ENCODE results near the gene FOXO3.
"Not testable (repeated sequence)": the region's sequence is repeated elsewhere in the genome, so short reads cannot be mapped to it uniquely, and the experiment has no call there.

Gene FOXO3

GRCh38 chr6:108660251-108660650, 99.5 kb downstream of the FOXO3 start:
- TF ChIP-seq CTCF (IDR thresholded peaks at IDR 0.05; ENCODE audit: extremely low read depth, missing control alignments) = no peak
- DNase-seq (ENCODE audit: low spot score) = no peak

GRCh38 chr6:108661430-108661829, 100.7 kb downstream of the FOXO3 start:
- TF ChIP-seq CTCF (IDR thresholded peaks at IDR 0.05; ENCODE audit: extremely low read depth, missing control alignments) = no peak
- no peak for DNase-seq (ENCODE audit: low spot score)

DNA sequence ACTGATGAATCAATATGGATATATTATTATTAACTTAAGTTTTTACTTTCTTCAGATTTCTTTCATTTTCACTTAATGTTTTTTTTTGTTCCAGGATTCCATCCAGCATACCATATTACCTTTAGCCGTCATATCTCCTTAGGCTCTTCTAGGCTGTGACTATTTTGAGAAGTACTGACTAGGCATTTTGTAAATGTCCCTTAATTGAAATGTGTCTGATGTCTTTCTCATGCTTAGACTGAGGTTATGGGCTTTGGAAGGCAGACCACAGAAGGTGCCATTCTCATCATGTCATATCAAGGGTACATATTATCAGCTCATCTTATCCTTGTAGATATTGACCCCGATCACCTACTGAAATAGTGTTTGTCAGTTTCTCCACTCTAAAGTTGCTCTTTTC, 101.3 kb downstream of the FOXO3 start:
- no peak for TF ChIP-seq CTCF (IDR thresholded peaks at IDR 0.05; ENCODE audit: extremely low read depth, missing control alignments)
- no peak for DNase-seq (ENCODE audit: low spot score)

- no peak for TF ChIP-seq CTCF (IDR thresholded peaks at IDR 0.05; ENCODE audit: extremely low read depth, missing control alignments)
- no peak for DNase-seq (ENCODE audit: low spot score)
Measured at GRCh38 chr6:108662702-108663101, 102.0 kb downstream of the FOXO3 start.

- DNase-seq (ENCODE audit: low spot score) = not testable (repeated sequence)
Measured at GRCh38 chr6:108663494-108664064, 102.9 kb downstream of the FOXO3 start.

DNA sequence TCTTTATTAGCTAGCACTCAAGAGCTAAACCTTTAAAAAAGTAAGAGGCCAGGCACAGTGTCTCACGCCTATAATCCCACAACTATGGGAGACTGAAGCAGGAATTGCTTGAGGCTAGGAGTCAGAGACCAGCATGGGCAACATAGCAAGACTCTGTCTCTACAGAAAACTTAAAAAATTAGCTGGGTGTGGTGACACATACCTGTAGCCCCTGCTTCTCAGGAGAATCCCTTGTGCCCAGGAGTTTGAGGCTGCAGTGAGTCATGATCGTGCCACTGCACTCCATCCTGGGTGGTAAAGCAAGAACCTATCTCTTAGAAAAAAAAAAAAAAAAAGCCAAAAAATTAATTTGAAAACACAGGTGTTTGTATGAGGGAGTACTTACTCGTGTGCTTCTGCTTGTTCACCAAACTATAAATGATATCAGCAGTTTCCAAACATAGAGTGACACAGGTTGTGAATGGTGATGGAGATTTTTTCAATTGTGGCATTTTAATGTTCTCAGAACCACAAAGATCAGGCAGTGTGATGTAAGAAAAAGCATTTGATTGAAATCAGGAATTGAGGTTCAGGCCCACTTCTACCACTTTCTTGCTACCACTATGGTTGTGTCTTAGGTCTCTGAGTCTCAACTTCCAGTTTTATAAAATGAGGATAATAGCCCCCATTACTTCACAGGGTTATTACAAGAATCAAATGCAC, 104.9 kb downstream of the FOXO3 start:
- TF ChIP-seq CTCF (IDR thresholded peaks at IDR 0.05; ENCODE audit: extremely low read depth, missing control alignments) = no peak
- no peak for DNase-seq (ENCODE audit: low spot score)

GRCh38 chr6:108666656-108667260, 106.0 kb downstream of the FOXO3 start:
- no peak for DNase-seq (ENCODE audit: low spot score)
- TF ChIP-seq CTCF (IDR thresholded peaks at IDR 0.05; ENCODE audit: extremely low read depth, missing control alignments) = no peak

Measured in GM20000 (cell line).